H1 (cell line): ENCODE results near the gene RNF186. TPM values are rescaled to one million over a fixed set of nuclear protein-coding genes. Genes with fewer than 3 reads are reported as not detected.
A peak's percentile ranks its signal among the peaks of the same experiment; 100 is the strongest.

Experiments
- CTCF ChIA-PET: fragments of 300-600 bp; sonication (Branson Sonifier 250); formaldehyde crosslinking; loops from one replicate; lab custom pipeline; 2021; ENCODE audit not compliant: partially characterized antibody; lab: Charles Lee
- POLR2A ChIA-PET: fragments of 300-600 bp; sonication (Branson Sonifier 250); formaldehyde crosslinking; loops from one replicate; lab custom pipeline; 2021; ENCODE audit warnings: inconsistent platforms; ENCODE audit not compliant: partially characterized antibody; lab: Charles Lee
- DNase-seq, 2 experiments: peaks; one replicate each; pipeline versions ENCODE4 v3.0.0 to v3.0.0-alpha.2; 2010 to 2022; ENCODE audit warnings: low spot score in 2 of 2, low read depth in 1 of 2, mixed read lengths in 1 of 2
- FAIRE-seq: peaks from 2 replicates; lab custom pipeline; 2011; peaks lifted over from hg19 to GRCh38; lab: Jason Lieb, UNC
- H2AFZ ChIP-seq: 2 replicates; pipeline ENCODE4 v1.8.1; 2012; ENCODE audit warnings: low read length, inconsistent platforms
- H2AK5ac ChIP-seq: 2 replicates; pipeline ENCODE4 v1.6.1; 2013; ENCODE audit warnings: low read depth, low read length
- H2BK120ac ChIP-seq: replicated peaks from 2 replicates; pipeline ENCODE3; 2013; ENCODE audit warnings: low read depth, low read length, inconsistent platforms
- H2BK12ac ChIP-seq: 2 replicates; pipeline ENCODE4 v1.6.1; 2013; ENCODE audit warnings: low read depth, low read length
- H2BK15ac ChIP-seq: 2 replicates; pipeline ENCODE4 v1.6.1; 2013; ENCODE audit warnings: low read length
- H2BK20ac ChIP-seq: 2 replicates; pipeline ENCODE4 v1.6.1; 2013; ENCODE audit warnings: low read length
- H2BK5ac ChIP-seq: 2 replicates; pipeline ENCODE4 v1.6.1; 2013; ENCODE audit warnings: low read depth, low read length
- H3K14ac ChIP-seq: 2 replicates; pipeline ENCODE4 v1.6.1; 2013; ENCODE audit warnings: inconsistent platforms; ENCODE audit not compliant: insufficient read length
- H3K18ac ChIP-seq: 2 replicates; pipeline ENCODE4 v1.6.1; 2013; ENCODE audit warnings: low read length; ENCODE audit errors: extremely low read depth
- H3K23ac ChIP-seq: 2 replicates; pipeline ENCODE4 v1.6.1; 2013; ENCODE audit warnings: inconsistent platforms; ENCODE audit not compliant: insufficient read length
- H3K23me2 ChIP-seq: 2 replicates; pipeline ENCODE4 v1.6.1; 2013; ENCODE audit warnings: low read depth, low read length
- H3K27ac ChIP-seq: 2 replicates; pipeline ENCODE4 v1.6.1; 2011; ENCODE audit warnings: low read depth, low read length, inconsistent platforms
- H3K27me3 ChIP-seq, 4 experiments: replicated peaks in 1 of 4; 1 replicate in 1 of 4; 2 replicates in 3 of 4; pipeline versions ENCODE4 v1.6.1 to v1.8.1; 2011 to 2013; ENCODE audit warnings: low read length in 3 of 4, mild to moderate bottlenecking in 3 of 4, inconsistent platforms in 2 of 4, mixed read lengths in 2 of 4, moderate library complexity in 1 of 4; ENCODE audit not compliant: control insufficient read depth in 3 of 4, insufficient read depth in 3 of 4; ENCODE audit errors: extremely low read depth in 1 of 4
- H3K36me3 ChIP-seq, 4 experiments: 2 replicates each; pipeline versions ENCODE4 v1.6.1 to v1.8.1; 2011 to 2013; ENCODE audit warnings: mild to moderate bottlenecking in 4 of 4, low read length in 3 of 4, moderate library complexity in 2 of 4, control low read depth in 1 of 4, inconsistent platforms in 1 of 4; ENCODE audit not compliant: insufficient read depth in 4 of 4, control insufficient read depth in 2 of 4
- H3K4ac ChIP-seq: replicated peaks from 2 replicates; pipeline ENCODE3; 2013; ENCODE audit warnings: low read length, low read depth, mixed read lengths, inconsistent platforms; ENCODE audit not compliant: insufficient read length
- H3K4me1 ChIP-seq, 4 experiments: replicated peaks in 1 of 4; 1 replicate in 1 of 4; 2 replicates in 3 of 4; pipeline versions ENCODE4 v1.6.1 to v1.8.1; 2011 to 2013; ENCODE audit warnings: low read length in 3 of 4, inconsistent platforms in 2 of 4, mixed read lengths in 1 of 4; ENCODE audit not compliant: insufficient read depth in 4 of 4, control insufficient read depth in 3 of 4
- H3K4me2 ChIP-seq, 2 experiments: 2 replicates each; pipeline versions ENCODE4 v1.6.1 to v1.8.1; 2011 to 2013; ENCODE audit warnings: low read depth in 2 of 2, low read length in 2 of 2, control low read depth in 1 of 2, inconsistent platforms in 1 of 2, mild to moderate bottlenecking in 1 of 2; ENCODE audit not compliant: insufficient read depth in 1 of 2
- H3K4me3 ChIP-seq, 4 experiments: fragments of 200-600, 300-600 bp in 1 of 4; sonication (generic), shearing (Covaris generic), sonication (Bioruptor Twin) in 1 of 4; 2 replicates each; pipeline versions ENCODE4 v1.5.1 to v1.8.1; 2011 to 2016; ENCODE audit warnings: low read length in 4 of 4, low read depth in 3 of 4, control low read depth in 2 of 4, inconsistent platforms in 2 of 4, mild to moderate bottlenecking in 2 of 4, mixed read lengths in 1 of 4, moderate library complexity in 1 of 4; ENCODE audit not compliant: insufficient read depth in 2 of 4; ENCODE audit errors: extremely low read depth in 1 of 4
- H3K56ac ChIP-seq: replicated peaks from 2 replicates; pipeline ENCODE3; 2013; ENCODE audit warnings: low read depth, mild to moderate bottlenecking, mixed read lengths, low read length, inconsistent platforms; ENCODE audit not compliant: insufficient read length
- H3K79me1 ChIP-seq: 2 replicates; pipeline ENCODE4 v1.6.1; 2013; ENCODE audit warnings: low read depth, low read length, control low read depth
- H3K79me2 ChIP-seq, 2 experiments: 2 replicates each; pipeline versions ENCODE4 v1.6.1 to v1.8.1; 2012 to 2013; ENCODE audit warnings: low read length in 2 of 2, mild to moderate bottlenecking in 2 of 2, inconsistent platforms in 1 of 2; ENCODE audit not compliant: insufficient read depth in 2 of 2, control insufficient read depth in 1 of 2
- H3K9ac ChIP-seq, 4 experiments: replicated peaks in 1 of 4; 1 replicate in 1 of 4; 2 replicates in 3 of 4; pipeline versions ENCODE4 v1.6.1 to v1.8.1; 2011 to 2013; ENCODE audit warnings: low read depth in 3 of 4, low read length in 3 of 4, control low read depth in 2 of 4, mild to moderate bottlenecking in 2 of 4, moderate library complexity in 2 of 4, inconsistent platforms in 1 of 4; ENCODE audit errors: extremely low read depth in 1 of 4
- H3K9me3 ChIP-seq, 2 experiments: 2 replicates each; pipeline versions ENCODE4 v1.6.1 to v1.8.1; 2012 to 2013; ENCODE audit warnings: mild to moderate bottlenecking in 2 of 2, moderate library complexity in 2 of 2, control low read depth in 1 of 2, inconsistent platforms in 1 of 2, low read depth in 1 of 2, low read length in 1 of 2, mixed read lengths in 1 of 2; ENCODE audit not compliant: insufficient read depth in 2 of 2
- H4K20me1 ChIP-seq, 2 experiments: replicated peaks in 1 of 2; 2 replicates each; pipeline versions ENCODE3 to v1.8.1; 2011 to 2013; ENCODE audit warnings: inconsistent platforms in 2 of 2, low read length in 2 of 2, mild to moderate bottlenecking in 1 of 2; ENCODE audit not compliant: insufficient read depth in 2 of 2, control insufficient read depth in 1 of 2
- H4K5ac ChIP-seq: 2 replicates; pipeline ENCODE4 v1.6.1; 2013; ENCODE audit warnings: low read length, low read depth, mixed read lengths, inconsistent platforms; ENCODE audit not compliant: insufficient read length
- H4K8ac ChIP-seq: 2 replicates; pipeline ENCODE4 v1.8.0; 2013; ENCODE audit warnings: mild to moderate bottlenecking, moderate library complexity, low read length, inconsistent platforms; ENCODE audit not compliant: insufficient read depth; ENCODE audit errors: extremely low read depth
- H4K91ac ChIP-seq: replicated peaks from 2 replicates; pipeline ENCODE3; 2013; ENCODE audit warnings: low read length, mixed read lengths, inconsistent platforms; ENCODE audit not compliant: insufficient read length
- NANOG ChIP-seq: IDR thresholded peaks from 2 replicates; pipeline ENCODE4 v1.6.1; 2011; ENCODE audit warnings: low read length, low read depth, mild to moderate bottlenecking, inconsistent platforms; ENCODE audit not compliant: insufficient read depth, poor library complexity, severe bottlenecking
- PHF8 ChIP-seq: fragments of 200-600 bp; sonication (generic); conservative IDR thresholded peaks from 2 replicates; pipeline ENCODE4 v1.7.1; 2012; ENCODE audit warnings: low read depth, mild to moderate bottlenecking, inconsistent platforms, low read length, moderate library complexity
- RAD21 ChIP-seq, 2 experiments: IDR thresholded peaks in 1 of 2; conservative IDR thresholded peaks in 1 of 2; 2 replicates each; pipeline ENCODE4 v1.6.1; 2011; ENCODE audit warnings: low read depth in 2 of 2, low read length in 2 of 2, improper control_type of control experiment in 1 of 2, inconsistent platforms in 1 of 2, mild to moderate bottlenecking in 1 of 2, moderate library complexity in 1 of 2
- SUZ12 ChIP-seq: fragments of 200-600 bp; sonication (generic); IDR thresholded peaks from 2 replicates; pipeline ENCODE4 v1.6.1; 2012; ENCODE audit warnings: mild to moderate bottlenecking, inconsistent platforms, low read length, moderate library complexity, mixed read lengths
- YY1 ChIP-seq: IDR thresholded peaks from 2 replicates; pipeline ENCODE4 v1.6.1; 2011; ENCODE audit warnings: low read depth, mild to moderate bottlenecking, low read length
- WGBS, 2 experiments: shearing (Covaris generic) in 1 of 2; methylation state at CpG; one replicate each; pipeline versions ENCODE4 v1.1.6 to v1.1.7; 2013 to 2015; ENCODE audit warnings: low lambda C conversion rate in 2 of 2, mixed read lengths in 2 of 2, inconsistent platforms in 1 of 2, low coverage in 1 of 2, missing lambda C conversion rate in 1 of 2; ENCODE audit not compliant: insufficient replicate concordance in 2 of 2, insufficient coverage in 1 of 2, insufficient read length in 1 of 2; ENCODE audit errors: extremely low coverage in 1 of 2, missing lambda C conversion rate in 1 of 2; 5-methylcytosine and 5-hydroxymethylcytosine counted together
- polyA plus RNA-seq, 7 experiments: library from polyadenylated mRNA; depleted of rRNA in 3 of 7; stranded (reverse) in 5 of 7; unstranded in 2 of 7; fragments of >200 nt in 5 of 7; fragments of 200-250 nt in 2 of 7; gene quantifications; 1 replicate in 5 of 7; 2 replicates in 1 of 7; 4 replicates in 1 of 7; pipeline versions ENCODE4 v1.2.1 to v1.2.3, GENCODE V29; 2011 to 2013; ENCODE audit warnings: missing spikeins in 2 of 7, mixed read lengths in 2 of 7
- total RNA-seq: library from RNA; stranded (reverse); fragmentation: NEBNext Ultra II Directional; extraction: Animal tissue kit (Norgen Biotek cat#: 25700); gene quantifications from 2 replicates; pipeline ENCODE4 v1.2.1, GENCODE V29; 2021
- TF ChIP-seq, protein P1 (sequence below), 3 experiments: IDR thresholded peaks; 1 replicate in 2 of 3; 2 replicates in 1 of 3; pipeline versions ENCODE4 v1.5.1 to v1.6.1; 2011; ENCODE audit warnings: low read length in 3 of 3, mild to moderate bottlenecking in 3 of 3, inconsistent platforms in 2 of 3, low read depth in 1 of 3, moderate library complexity in 1 of 3; ENCODE audit not compliant: insufficient read depth in 1 of 3; ENCODE audit errors: control extremely low read depth in 1 of 3

Gene RNF186
- total and polyA plus RNA-seq, 2 of the 8 experiments (the other 6 are each of a cell fraction or from before 2014, with no cell fraction given): not detected

DNA sequence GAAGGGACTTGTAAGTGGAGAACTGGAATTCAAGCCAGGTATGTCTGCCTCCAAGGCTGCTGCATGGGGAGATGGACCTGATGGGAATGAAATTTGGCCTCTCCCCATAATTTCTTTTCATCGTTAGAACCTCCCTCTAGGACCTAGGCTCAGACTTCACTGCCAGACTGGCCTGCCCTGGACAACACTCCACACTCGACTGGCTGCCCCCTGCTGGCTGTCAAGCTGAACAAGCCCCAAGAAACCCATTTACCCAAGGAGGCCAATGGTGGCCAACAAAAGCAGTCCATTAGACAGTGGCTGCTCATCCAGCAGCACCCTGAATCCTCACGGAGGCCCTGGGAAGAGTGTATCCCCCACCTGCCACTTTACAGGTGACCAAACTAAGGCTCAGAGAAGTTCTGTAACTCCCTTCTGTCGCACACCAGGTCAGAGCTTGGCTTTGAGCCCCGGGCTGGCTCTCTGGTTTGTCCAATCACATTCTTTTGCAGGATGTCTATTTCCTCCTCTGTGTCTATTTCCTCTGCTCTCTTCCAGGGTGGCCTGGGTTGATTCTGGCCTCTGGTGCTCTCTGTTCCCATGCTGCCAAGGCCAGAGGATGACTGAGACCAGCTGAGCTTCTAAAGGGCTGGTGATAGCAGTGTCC lies 3.8 kb downstream of the RNF186 start:
- no peak overlapping the region for H3K4me2 ChIP-seq
- no peak overlapping the region for H2BK12ac ChIP-seq
- H3K23ac ChIP-seq: no peak overlapping the region
- H3K56ac ChIP-seq: no peak overlapping the region
- peak; percentile 11 for TF ChIP-seq NANOG
- no peak for TF ChIP-seq SUZ12
- peak; percentile 77; the same call in 1 of the 2 replicates for TF ChIP-seq YY1
- TF ChIP-seq RAD21 (IDR thresholded peaks at IDR 0.05 in 1 of 2, conservative IDR thresholded peaks at IDR 0.05 in 1 of 2; ENCODE audit: low read depth in 2 of 2, low read length in 2 of 2): peak; percentile 55 to 75
- TF ChIP-seq, protein P1, sequence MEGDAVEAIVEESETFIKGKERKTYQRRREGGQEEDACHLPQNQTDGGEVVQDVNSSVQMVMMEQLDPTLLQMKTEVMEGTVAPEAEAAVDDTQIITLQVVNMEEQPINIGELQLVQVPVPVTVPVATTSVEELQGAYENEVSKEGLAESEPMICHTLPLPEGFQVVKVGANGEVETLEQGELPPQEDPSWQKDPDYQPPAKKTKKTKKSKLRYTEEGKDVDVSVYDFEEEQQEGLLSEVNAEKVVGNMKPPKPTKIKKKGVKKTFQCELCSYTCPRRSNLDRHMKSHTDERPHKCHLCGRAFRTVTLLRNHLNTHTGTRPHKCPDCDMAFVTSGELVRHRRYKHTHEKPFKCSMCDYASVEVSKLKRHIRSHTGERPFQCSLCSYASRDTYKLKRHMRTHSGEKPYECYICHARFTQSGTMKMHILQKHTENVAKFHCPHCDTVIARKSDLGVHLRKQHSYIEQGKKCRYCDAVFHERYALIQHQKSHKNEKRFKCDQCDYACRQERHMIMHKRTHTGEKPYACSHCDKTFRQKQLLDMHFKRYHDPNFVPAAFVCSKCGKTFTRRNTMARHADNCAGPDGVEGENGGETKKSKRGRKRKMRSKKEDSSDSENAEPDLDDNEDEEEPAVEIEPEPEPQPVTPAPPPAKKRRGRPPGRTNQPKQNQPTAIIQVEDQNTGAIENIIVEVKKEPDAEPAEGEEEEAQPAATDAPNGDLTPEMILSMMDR (IDR thresholded peaks at IDR 0.05; ENCODE audit: control extremely low read depth in 1 of 3, insufficient read depth in 1 of 3, low read depth in 1 of 3, low read length in 3 of 3): peak; percentile 81 to 84 (median 81)
- no peak for TF ChIP-seq PHF8
- DNase-seq (peak in 1 of 2 experiments; percentile 75), FAIRE-seq (peak; percentile 82)
- H3K9ac ChIP-seq: no peak overlapping the region
- no peaks in the 10 kb centered on the region for H3K27me3 ChIP-seq
- H3K36me3 ChIP-seq: no peaks in the 10 kb centered on the region
- 0 out of 2 replicates have a peak overlapping the region, but pooled peaks have one; percentile 54 for H2BK15ac ChIP-seq
- no peak overlapping the region for H3K27ac ChIP-seq
- H2BK5ac ChIP-seq: no peak overlapping the region
- no peaks in the 10 kb centered on the region for H4K20me1 ChIP-seq
- no peak overlapping the region for H3K14ac ChIP-seq
- no peak overlapping the region for H3K4ac ChIP-seq
- H3K79me1 ChIP-seq: no peaks in the 10 kb centered on the region
- 0 out of 2 replicates have a peak overlapping the region, but pooled peaks have one; percentile 43 for H2BK20ac ChIP-seq
- no peak overlapping the region; the same call in 1 of the 2 replicates for H4K8ac ChIP-seq
- H4K5ac ChIP-seq: no peak overlapping the region
- ChIA-PET POLR2A (interaction anchor here (1.0 to 1.4 kb wide), 2 partner anchors 36 to 49 kb away, joined by 3 read pairs; no protein-coding TSS in a partner anchor), CTCF (interaction anchor here (0.8 to 2.8 kb wide), 13 partner anchors 8 to 312 kb away, joined by 3 to 11 read pairs (median 4); no protein-coding TSS in a partner anchor)
- H3K4me1 ChIP-seq: peaks cover 6 to 9% (median 7%) of the 10 kb centered on the region in 4 experiments
- no peak overlapping the region for H3K18ac ChIP-seq
- H3K9me3 ChIP-seq: no peaks in the 10 kb centered on the region
- H4K91ac ChIP-seq: no peak overlapping the region
- H3K4me3 ChIP-seq: no peak overlapping the region
- no peaks in the 10 kb centered on the region for H3K23me2 ChIP-seq
- no peaks in the 10 kb centered on the region for H3K79me2 ChIP-seq
- no peak overlapping the region for H2AFZ ChIP-seq
- 65% methylated on average over 5 of the region's 5 CpGs; no CpG with 5 or more reads in 1 of the 2 experiments for WGBS, 2 experiments
- no peak overlapping the region for H2BK120ac ChIP-seq
- no peak overlapping the region for H2AK5ac ChIP-seq
